Duodenal mucosa (tissue), 2 donors: ENCODE measurements around the gene CLEC9A.

Experiments
- H3K27ac ChIP-seq: one replicate; pipeline ENCODE4 v1.7.0; 2013; ENCODE audit warnings: low read depth, low read length
- H3K27me3 ChIP-seq, 2 donors: one replicate each; pipeline ENCODE4 v1.7.0; 2013; ENCODE audit warnings: low read length in 2 of 2, control low read depth in 1 of 2; ENCODE audit not compliant: insufficient read depth in 2 of 2, control insufficient read depth in 1 of 2
- H3K36me3 ChIP-seq, 2 donors: one replicate each; pipeline ENCODE4 v1.7.0; 2013; ENCODE audit warnings: low read length in 2 of 2, control low read depth in 1 of 2; ENCODE audit not compliant: insufficient read depth in 2 of 2, control insufficient read depth in 1 of 2
- H3K4me1 ChIP-seq, 2 donors: one replicate each; pipeline ENCODE4 v1.7.0; 2013; ENCODE audit warnings: low read length in 2 of 2, control low read depth in 1 of 2; ENCODE audit not compliant: insufficient read depth in 2 of 2, control insufficient read depth in 1 of 2
- H3K4me3 ChIP-seq, 2 donors: one replicate each; pipeline ENCODE4 v1.7.0; 2013; ENCODE audit warnings: low read length in 2 of 2, low read depth in 1 of 2
- H3K9ac ChIP-seq, 2 donors: one replicate each; pipeline ENCODE4 v1.7.0; 2013; ENCODE audit warnings: low read length in 2 of 2, low read depth in 1 of 2
- H3K9me3 ChIP-seq, 2 donors: one replicate each; pipeline ENCODE4 v1.7.0; 2013; ENCODE audit warnings: low read length in 2 of 2, control low read depth in 1 of 2; ENCODE audit not compliant: control insufficient read depth in 1 of 2

Gene CLEC9A

GRCh38 chr12:10082117-10082874 lies 51.8 kb downstream of the CLEC9A start:
- Histone ChIP-seq H3K27ac (no peak overlapping the region), H3K9ac (no peak overlapping the region), H3K4me3 (no peak overlapping the region), H3K36me3 (no peaks in the 10 kb centered on the region), H3K27me3 (no peaks in the 10 kb centered on the region), H3K4me1 (peaks cover 0 to 4% of the 10 kb centered on the region in 2 donors), H3K9me3 (peaks cover 0 to 2% of the 10 kb centered on the region in 2 donors)

- Histone ChIP-seq H3K4me3 (no peak overlapping the region), H3K27me3 (no peaks in the 10 kb centered on the region), H3K27ac (no peak overlapping the region), H3K36me3 (no peaks in the 10 kb centered on the region), H3K4me1 (peaks cover 0 to 4% of the 10 kb centered on the region in 2 donors), H3K9me3 (peaks cover 0 to 2% of the 10 kb centered on the region in 2 donors), H3K9ac (no peak overlapping the region)
Observed at GRCh38 chr12:10084733-10085132, 54.3 kb downstream of the CLEC9A start.

GRCh38 chr12:10086387-10086786 lies 55.9 kb downstream of the CLEC9A start:
- Histone ChIP-seq H3K36me3 (no peaks in the 10 kb centered on the region), H3K9ac (no peak overlapping the region), H3K4me3 (no peak overlapping the region), H3K27ac (no peak overlapping the region), H3K27me3 (no peaks in the 10 kb centered on the region), H3K9me3 (peaks cover 0 to 2% of the 10 kb centered on the region in 2 donors), H3K4me1 (peaks cover 0 to 4% of the 10 kb centered on the region in 2 donors)

- no peaks in the 10 kb centered on the region for H3K36me3 ChIP-seq
- H3K27ac ChIP-seq = no peak overlapping the region
- peaks cover 0 to 2% of the 10 kb centered on the region in 2 donors for H3K9me3 ChIP-seq
- H3K4me1 ChIP-seq = no peaks in the 10 kb centered on the region
- no peaks in the 10 kb centered on the region for H3K27me3 ChIP-seq
- H3K9ac ChIP-seq = no peak overlapping the region
- H3K4me3 ChIP-seq = no peak overlapping the region
Observed at GRCh38 chr12:10088031-10088430, 57.5 kb downstream of the CLEC9A start.

- H3K9ac ChIP-seq = no peak overlapping the region
- H3K36me3 ChIP-seq = no peaks in the 10 kb centered on the region
- H3K4me1 ChIP-seq = no peaks in the 10 kb centered on the region
- no peak overlapping the region for H3K4me3 ChIP-seq
- no peaks in the 10 kb centered on the region for H3K27me3 ChIP-seq
- H3K9me3 ChIP-seq = no peaks in the 10 kb centered on the region
- H3K27ac ChIP-seq = no peak overlapping the region
Observed at GRCh38 chr12:10088955-10089900, 58.7 kb downstream of the CLEC9A start.

- Histone ChIP-seq H3K27ac (no peak overlapping the region), H3K27me3 (no peaks in the 10 kb centered on the region), H3K4me3 (no peak overlapping the region), H3K4me1 (no peaks in the 10 kb centered on the region), H3K9me3 (no peaks in the 10 kb centered on the region), H3K9ac (no peak overlapping the region), H3K36me3 (no peaks in the 10 kb centered on the region)
Observed at GRCh38 chr12:10094646-10095395, 64.3 kb downstream of the CLEC9A start.

GRCh38 chr12:10095971-10096370 lies 65.5 kb downstream of the CLEC9A start:
- Histone ChIP-seq H3K4me1 (no peaks in the 10 kb centered on the region), H3K36me3 (no peaks in the 10 kb centered on the region), H3K9me3 (no peaks in the 10 kb centered on the region), H3K4me3 (no peak overlapping the region), H3K27ac (no peak overlapping the region), H3K9ac (no peak overlapping the region), H3K27me3 (no peaks in the 10 kb centered on the region)

- H3K9ac ChIP-seq = no peak overlapping the region
- no peaks in the 10 kb centered on the region for H3K27me3 ChIP-seq
- H3K9me3 ChIP-seq = no peaks in the 10 kb centered on the region
- no peaks in the 10 kb centered on the region for H3K36me3 ChIP-seq
- H3K4me1 ChIP-seq = peaks cover 0 to 9% of the 10 kb centered on the region in 2 donors
- H3K27ac ChIP-seq = no peak overlapping the region
- no peak overlapping the region for H3K4me3 ChIP-seq
Observed at GRCh38 chr12:10097521-10097920, 67.0 kb downstream of the CLEC9A start.

- Histone ChIP-seq H3K9ac (no peak within 1 kb of the TSS), H3K9me3 (no peaks in the 10 kb centered on the region), H3K27me3 (no peaks in the 10 kb centered on the region), H3K27ac (no peak within 1 kb of the TSS), H3K4me1 (peaks cover 0 to 9% of the 10 kb centered on the region in 2 donors), H3K4me3 (no peak within 1 kb of the TSS), H3K36me3 (no peaks in the 10 kb centered on the region)
Observed at GRCh38 chr12:10098791-10099190, 68.3 kb downstream of the CLEC9A start, which contains the start of gene CLEC1A. Gene CLEC1A (minus strand): TSS chr12:10098985. CDS start chr12:10098922, 63 bp downstream.
